GM19455 (cell line): ENCODE data around the gene ATF2.

ENCODE experiments used
- ATAC-seq: cut with Tn5 transposase; IDR thresholded peaks from one replicate; pipeline ENCODE4 v1.9.1; 2021; ENCODE audit not compliant: unreplicated experiment

The ATF2 gene

GRCh38 chr2:175030380-175031271 is 137.4 kb downstream of the ATF2 start:
- no peak for ATAC-seq

- ATAC-seq = no peak
Observed at GRCh38 chr2:175027755-175028154, 140.2 kb downstream of the ATF2 start.

- no peak for ATAC-seq
Observed at GRCh38 chr2:175026385-175026784, 141.6 kb downstream of the ATF2 start.

DNA sequence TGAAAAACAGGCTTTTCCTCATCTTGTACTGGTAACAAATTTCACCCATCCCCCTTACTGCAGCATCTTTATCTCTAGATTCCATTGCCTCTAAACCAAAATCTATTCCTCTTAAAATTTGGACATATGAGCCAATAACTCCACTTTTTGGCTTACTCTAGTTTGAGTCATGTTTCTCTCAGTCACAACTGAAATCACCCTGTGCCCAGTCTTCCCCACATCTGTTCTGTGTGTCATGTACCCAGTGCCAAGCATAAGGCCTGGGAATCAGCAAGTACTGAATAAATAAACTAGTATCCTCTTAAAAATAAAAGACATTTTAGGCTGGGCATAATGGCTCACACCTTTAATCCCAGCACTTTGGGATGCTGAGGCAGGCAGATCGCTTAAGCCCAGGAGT is 142.1 kb downstream of the ATF2 start:
- ATAC-seq = no peak

DNA sequence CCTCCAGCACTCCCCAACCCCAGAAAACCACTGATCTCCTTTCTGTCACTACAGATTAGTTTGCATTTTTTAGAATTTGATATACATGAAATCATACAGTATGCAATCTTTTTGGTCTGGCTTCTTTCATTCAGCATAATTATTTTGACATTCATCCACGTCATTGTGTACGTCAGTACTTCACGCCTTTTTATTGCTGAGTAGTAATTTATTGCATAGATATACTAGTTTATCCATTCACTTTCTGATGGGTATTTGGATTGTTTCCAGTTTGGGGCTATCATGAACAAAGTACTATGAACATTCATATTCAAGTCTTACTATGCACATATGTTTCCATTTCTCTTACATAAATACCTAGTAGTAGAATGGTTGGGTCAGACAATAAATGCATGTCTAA is 142.8 kb downstream of the ATF2 start:
- no peak for ATAC-seq

DNA sequence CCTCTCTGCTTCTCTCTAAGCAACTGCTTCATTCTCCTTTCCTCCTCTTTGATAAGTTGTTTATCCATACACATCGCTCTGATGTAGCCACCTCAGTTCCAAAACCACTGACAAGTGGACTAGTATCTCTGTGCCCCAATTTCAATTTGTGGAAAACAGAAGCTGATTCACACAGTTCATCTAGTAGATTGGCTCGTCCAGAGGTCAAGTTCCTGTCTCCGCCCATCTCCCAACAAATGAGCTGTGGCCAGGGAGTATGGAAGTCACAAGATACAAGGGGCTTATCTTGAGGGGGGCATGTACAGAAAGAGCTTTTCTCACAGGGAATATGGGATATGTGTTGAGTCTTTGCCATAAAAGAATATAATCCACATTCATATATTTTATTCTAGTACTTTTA is 145.1 kb downstream of the ATF2 start:
- ATAC-seq = no peak
